ENCODE measurements around the gene DSTN.

Gene DSTN

DNA sequence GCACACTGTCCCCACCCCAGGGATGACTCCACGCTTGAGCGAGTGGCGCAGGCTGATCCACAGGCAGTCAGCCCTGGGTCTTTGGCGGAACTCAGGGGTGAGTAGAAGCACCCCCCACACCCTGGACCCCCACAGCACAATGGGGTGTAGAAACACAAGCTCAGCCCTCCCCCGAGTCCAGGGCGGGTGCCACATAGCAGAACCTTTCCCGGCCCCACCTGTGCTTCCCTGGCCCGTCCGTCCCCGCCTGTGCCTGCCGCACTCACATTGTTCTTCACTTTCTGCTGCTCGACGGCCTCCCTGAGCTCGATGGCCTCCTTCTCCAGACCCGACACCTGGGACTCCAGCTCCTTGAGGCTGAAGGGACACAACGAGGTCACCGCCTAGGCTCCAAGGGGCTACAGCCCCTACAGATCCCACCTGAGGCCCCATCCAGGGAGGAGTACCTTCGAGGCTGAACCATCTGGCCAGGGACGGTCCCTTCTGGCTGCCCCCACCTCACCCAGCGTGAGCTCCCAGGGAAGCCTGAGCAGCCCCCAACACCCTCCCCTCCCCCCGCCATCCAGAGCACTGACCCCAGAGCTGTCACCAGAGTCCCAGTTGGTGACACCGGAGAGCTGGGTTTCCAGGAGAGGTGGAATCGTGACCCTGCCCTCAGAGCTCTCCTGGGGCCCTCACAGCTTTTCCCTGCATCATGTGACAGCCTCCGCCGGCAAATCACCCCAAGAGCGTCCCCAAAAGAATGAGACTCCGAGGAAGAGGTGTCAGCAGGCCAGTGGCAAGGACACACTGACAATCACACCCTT is 55.6 kb downstream of the DSTN start:
- DNase-seq, result no peak

DNA sequence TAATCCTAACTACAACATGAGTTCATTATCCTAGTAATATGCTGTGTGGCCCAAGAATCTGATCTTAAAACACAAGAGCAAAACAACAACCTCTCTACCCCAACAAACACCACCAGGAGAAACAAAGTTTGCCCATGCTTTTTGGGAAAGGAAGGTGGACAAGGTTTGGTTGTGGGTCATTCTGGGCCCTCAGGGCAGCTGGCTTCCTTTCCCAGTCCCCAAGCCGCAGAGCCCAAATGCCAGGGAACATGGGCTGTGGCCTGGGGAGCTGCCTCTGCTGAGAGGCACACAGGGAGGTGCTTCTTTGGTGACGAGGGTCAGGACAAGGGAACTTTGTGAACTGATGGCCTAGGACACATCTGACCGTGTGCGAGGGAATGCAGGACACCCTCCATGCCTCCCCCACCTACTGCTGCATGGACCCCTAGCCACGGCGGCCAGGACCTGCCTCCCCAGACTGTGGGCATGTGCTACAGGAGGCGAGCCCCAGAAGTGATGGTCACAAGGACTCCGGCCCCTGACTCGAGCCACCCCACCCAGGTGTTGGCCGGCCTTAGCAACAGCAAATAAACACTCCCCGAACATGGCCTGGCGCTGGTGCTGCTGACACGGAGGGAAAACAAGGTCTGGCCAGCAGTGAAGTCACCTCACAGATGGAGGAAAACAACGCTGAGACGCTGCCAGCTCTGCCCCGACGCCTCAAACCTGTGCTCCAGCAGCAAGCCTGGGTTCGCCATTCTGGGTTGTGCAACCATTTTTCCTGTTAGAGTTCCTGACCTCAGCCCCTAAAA is 56.5 kb downstream of the DSTN start:
- DNase-seq, result no peak

DNA sequence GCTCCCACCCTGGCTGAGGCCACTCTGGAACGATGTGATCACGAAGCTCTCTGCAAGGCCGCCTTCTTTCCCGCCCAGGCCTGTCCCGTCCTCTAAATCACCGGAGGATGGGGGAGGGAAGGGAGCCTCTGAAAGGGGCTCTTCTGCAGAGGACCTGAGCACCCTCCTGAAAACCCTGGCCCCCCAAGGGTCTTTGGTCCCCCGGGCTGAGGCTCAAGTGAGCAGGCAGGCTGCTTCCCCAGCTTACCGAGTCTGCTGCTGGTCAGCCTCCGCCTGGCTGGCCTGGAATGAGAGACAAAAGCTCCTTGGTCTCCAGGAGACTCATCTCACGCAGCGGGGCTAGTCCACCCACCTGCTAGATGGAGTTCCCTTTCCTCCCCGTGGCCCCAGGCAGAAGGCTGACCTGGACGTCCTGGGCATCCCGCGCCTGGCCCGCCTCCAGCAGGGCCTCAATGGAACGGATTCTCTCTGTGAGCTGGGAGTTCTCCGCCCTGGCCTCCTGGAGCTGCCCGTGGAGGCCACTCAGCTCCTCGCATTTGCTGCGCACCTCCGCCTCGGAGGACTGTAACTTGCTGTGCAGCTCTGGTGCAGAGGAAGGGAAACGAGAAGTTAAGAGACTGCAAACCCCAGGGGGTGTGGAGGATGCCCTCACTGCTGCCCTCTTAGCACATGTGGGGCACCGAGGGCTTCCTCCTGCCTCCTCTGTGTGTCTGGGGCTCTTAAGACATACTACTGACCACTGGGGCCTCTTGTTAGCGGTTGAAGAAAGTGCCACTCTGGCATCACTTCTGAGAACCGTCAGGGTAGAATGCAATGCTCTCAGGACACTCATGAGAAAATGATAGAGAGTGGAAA is 57.5 kb downstream of the DSTN start:
- DNase-seq, result no peak

DNA sequence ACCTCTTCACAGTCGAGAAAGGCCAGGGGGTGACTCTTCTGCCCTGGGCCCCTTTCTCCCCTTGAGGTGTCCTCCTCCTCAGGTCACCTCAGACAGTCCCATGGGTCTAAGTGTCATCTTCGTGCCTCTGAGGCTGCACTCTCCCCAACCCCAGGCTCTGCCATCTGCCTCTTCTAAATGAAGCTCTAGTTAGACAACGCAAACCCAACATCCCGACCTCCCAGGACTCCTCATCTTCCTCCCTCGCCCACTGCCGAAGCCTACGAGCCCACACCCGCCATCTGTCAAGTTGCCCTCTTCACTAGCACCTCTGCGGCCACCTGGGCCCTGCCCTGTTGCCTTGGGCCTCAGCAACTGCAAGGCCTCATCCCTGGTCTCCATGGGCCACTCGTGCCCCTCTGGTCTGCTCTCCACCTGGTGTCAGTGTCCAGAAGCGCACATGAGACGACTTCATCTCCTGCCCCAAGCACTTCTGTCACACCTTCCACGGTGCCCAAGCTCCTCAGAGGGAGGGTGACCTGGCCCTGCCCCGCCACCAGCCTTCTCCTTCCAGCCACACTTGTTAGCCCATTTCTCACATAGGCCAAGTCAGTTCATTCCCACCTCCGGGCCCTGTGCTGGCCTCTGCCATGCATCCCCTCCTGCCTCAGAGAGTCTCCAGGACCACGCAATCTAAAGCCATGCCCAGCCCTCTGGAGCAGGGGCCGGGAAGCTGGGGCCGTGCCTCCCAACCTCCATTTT is 58.4 kb downstream of the DSTN start:
- DNase-seq, result no peak

DNA sequence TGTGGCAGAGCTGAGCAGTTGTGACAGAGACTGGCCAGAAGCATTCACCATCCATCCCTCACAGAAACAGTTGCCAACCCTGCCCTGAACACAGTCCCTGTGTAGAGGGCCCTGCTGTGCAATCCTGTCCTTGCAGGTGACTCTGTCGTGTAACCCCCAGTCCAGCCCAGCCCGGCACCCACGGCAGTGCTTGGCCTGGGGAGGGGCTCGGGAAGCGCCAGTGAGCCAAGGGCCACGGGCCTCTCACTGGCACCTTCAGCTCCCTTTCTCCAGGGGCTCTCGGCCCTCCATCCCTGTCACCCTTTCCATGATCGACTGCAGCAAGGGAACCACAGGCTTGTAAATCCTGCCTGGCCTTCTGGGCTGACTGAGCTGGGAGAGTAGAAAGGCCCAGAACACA is 59.1 kb downstream of the DSTN start:
- DNase-seq, result no peak

DNA sequence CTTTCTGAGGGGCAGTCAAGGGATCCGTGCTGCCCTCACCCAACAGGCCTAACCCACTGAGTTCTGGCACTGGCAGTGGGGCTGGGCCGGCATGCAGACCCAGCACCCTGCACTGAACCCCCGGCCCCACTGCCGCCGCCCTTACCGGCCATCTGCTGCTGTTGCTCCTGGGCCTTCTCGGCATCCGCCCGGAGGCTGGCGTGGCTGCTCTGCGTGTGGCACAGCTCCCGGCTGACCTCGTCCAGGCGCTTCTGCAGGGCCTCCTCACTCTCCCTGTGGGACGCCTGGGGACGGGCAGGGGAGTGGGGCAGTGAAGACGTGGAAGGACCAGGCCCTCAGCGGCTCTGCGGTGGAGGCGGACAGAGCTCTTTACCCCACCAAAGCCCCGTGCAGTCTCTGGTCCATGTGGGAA is 59.8 kb downstream of the DSTN start:
- DNase-seq, result no peak

DNA sequence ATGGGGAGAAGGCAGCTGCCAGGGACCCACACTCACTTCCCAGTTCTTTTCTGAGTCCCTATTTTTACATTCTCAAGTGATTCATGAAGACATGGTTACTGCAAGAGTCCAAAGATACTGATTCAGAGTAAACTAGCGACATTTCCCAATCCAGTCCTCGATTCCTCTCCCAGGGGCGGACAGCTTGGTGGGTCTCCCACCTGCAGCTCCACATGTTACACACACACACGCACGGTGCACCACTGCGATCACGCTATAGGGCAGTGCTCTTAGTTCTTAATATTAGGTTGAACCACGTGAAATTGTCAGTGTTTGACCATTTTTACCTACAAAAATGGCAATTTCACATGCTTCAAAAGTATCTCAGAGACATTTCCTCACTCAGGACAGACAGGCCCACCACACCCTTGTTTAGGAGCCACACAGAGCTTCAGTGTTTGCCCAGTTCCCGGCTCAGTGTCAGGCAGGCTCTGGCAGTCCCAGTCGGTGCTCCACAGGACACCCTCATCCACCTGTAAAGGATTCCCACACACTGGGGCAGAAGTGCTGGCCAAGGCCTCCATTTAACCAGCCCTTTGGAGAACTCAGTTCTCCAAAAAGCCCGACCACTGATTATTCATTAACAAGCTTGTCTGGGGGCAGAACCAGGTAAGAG is 60.4 kb downstream of the DSTN start:
- no peak for DNase-seq

DNA sequence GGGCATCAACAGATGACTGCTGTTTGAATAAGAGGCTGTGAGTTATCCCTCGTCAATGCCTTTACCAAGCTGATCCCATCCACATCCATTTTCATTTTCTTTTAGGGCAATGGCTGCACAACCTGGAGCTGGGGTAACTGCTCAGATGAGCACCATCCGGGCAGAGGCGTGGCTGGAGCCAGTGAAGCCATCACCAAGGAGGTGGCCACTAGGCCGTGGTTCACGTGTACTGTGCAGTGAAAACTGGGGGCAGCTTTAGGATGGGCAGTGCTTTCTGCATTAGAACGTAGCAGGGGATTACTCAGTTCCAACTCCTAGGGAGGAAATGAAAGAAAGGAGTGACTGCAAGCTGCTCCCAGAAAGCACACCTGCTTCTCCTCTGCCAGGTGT is 60.9 kb downstream of the DSTN start:
- DNase-seq, result no peak

DNA sequence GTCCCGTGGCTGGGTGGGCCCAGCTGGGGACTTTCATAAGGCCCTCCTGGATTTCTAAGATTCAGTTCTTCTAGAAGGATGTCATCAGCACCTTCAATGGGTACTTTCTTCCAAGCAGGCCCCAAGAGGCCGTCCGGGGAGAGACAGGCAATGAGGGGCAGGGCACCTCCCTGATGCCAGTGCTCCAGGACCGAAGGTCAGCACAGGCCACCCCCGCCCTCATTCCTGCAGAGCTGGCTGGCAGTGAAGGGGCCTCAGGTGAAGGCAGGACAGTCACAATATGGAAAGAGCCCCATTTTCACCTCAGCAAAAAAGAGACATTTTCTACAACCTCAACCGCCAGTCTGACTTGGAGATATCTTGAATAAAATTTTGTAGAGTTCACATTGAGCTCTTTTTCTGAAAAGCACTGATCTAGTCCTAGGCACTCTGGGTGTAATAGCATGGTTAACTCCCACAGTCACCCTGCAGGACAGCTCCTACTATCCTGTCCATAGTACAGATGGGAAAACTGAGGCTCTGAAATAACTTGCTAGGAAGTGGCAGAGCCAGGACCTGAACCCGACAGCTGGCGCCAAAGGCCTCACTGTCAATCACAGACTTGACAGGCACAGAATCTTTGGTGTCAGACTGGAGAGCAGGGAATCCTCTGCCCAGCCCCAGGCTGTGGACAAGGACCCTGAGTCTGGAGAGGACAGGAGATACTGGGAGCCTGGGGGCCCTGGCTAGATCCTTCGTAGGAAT is 61.9 kb downstream of the DSTN start:
- DNase-seq, result no peak

DNA sequence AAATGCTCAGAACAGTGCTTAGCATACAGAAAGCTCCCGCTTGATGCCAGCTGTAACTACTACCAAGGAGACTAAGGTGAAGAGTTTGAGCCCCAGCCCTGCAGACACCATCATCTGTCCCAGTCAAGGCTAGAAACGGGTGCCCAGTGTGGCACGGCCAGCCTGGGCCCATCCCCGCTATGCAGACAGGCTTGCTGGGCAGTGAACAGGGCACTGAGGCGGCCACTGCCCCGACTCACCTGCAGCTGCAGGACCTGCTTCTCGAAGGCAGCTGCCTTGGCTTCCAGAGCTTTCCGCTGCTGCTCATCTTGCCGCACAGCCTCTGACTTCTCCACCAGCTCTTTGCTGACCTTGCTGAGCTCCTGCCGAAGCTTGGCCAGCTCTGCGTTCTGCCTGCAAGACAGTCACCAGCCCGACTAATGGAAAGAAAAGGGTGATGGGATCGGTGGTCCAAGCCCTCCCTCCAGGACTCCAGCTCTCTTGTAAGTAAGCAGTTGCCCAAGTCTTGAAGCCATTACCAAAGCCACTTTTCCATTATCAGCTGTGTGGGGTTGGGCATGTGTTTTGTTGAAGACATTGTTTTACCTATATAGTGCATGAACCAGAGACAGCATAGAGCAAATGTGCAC is 63.5 kb downstream of the DSTN start:
- DNase-seq, result no peak

DNA sequence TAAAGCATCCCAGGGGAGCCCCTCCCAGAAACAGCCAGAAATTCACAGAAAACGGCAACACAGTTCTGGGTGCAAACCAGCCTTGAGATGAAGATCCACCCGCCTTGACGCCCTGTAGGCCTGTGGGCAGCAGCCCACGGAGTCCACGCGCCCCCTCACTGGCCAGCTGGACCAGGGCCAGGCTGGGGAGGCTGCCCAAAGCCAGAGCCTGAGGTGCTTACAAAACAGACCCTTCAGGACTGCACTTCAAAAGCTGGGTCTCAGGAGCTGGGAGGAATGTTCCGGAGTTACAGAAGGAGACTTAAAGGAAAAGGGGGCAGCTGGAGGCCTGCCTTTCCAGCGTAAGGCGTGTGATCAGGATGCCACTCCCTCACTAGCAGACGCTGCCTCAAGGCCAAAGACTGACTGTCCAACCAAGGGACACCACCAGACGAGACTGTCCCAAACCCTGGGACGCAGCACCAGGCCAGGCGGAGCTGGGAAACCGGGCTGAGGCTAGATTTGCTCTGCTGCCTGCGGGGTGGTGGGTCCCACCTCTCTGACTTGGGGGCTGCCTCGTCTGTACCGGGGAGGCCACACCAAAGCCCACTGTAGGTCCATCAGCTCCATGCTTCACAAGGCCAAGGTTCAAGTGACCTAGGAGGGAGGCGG is 64.1 kb downstream of the DSTN start:
- no peak for DNase-seq

DNA sequence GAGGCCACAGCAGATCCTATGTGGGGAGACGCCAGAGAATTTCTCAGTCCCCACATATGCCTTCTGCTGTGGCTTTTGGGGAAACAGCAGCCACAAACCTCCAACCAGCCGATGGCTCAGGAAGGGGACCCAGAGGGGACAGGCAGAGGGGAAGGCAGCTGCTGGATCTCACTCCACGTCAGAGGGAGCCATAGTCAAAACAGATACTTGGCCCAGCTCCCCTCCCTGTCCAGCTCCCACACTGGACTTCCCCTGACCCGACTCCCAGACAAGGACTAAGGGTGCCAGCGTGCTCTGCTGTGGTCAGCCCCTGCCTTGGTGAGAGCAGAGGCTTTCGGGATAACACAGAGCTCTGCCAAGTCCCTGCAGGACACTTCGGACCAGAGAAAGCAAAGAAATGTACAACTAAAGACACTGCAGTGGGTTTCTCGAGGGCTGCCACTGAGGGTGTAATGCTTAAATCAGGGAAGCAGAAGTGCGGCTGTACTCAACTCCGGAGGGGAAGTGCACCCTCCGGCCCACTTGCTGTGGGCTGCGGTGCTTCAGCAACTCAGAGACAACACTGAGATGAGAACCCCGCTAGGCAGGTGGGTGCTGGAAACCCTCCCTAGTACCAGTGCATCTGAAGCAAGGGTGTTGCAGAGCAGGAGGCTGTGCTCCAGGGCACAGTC is 64.9 kb downstream of the DSTN start:
- DNase-seq, result no peak

DNA sequence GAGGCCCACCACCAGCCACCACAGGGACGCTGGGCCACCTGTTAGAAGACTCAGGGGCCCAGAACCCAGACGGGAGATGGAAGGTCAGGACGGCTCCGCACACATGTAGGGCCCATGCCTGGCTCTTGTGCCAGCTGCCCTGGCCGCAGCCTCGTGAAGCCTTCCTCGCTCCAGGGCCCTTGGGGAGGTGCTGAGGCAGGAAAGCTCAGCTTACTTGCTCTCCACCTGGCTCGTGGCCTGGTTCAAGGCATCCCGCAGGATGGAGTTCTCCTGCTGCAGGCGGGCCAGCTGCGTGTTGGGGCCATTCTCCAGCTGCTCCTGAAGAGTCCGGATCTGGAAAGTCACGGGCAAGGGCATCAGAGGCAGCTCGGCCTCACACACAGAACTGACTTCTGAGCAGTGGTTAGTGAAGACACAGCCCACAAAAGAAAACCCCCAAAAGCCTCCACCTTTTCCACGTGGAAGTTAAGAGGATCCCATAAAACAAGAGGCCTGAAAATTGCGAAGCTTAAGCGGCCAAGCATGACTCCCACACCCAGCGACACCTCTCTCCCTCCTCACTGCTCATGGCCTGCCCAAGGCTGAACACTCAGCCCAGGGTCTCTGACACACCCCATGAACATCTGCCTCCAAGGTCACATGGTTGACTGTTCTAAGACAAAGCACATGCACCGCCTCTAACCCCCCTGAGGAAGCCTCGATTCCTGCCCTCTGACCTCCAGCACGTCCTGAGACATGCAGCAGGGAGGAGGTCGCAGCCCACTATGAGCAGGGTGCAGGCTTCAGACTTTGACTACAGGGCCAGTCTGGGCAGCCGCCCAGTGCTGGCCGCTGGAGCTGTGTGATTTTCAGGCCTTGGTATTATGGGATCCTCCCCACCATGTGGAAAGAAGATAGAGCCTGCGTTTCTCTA is 65.7 kb downstream of the DSTN start:
- no peak for DNase-seq

DNA sequence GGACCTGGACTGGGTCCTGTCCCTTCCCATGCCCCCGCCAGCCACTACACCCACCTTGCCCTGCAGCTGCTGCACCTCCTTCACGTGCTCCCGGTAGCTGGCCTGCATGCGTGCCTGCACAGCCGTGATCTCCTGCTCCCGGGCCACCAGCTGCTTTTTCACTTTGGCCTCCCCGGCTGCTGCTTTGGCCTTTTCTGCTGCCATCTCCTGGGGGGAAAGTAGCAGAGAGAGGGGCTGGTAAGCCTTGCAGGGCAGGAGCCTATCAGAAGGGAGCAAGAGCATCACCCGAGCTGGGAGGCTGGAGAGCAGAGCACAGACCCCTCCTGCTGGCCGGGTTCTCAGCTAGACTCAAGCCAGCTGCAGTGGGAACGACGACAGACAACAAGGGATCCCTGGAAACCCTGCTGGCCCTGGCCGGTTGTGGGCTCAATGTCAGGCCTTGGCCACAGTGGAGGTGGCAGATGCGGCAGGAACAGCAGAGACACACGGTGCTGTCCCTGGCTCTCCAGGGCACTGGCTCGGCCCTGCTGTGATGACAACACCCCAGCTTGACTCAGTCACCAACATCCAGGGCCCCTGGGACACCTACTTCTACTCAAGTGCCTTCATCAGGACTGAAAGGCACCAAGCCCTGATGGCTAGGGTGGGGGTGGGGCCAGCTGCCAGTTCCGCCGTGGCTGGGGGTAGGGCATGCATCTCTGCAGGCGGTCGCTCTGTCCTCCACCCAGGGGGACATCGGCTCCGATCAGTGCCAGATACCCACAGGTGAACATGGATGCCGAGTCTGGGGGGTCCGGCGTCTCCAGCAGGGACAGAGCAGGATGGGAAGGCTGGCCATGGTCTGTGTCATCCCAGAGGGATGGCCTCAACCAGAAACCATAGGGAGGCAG is 66.9 kb downstream of the DSTN start:
- DNase-seq, result no peak

DNA sequence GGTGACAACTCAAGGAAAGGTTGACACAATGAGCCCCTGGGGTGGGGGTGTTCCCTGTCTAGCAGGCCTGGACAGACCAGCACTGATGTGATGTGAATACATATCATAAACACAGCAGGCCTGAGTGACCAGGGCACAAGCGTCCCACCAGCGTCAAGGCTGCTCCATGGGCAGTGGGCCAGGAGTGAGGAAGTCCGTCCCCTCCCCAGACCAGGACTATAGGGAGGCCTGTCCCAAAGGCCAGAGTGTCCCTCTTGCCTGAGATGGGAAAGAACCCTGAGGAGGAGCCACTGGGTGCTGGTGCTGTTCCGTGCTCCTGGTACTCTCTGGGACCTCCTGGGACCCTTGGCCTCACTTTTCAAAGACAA is 67.5 kb downstream of the DSTN start:
- DNase-seq, result no peak

DNA sequence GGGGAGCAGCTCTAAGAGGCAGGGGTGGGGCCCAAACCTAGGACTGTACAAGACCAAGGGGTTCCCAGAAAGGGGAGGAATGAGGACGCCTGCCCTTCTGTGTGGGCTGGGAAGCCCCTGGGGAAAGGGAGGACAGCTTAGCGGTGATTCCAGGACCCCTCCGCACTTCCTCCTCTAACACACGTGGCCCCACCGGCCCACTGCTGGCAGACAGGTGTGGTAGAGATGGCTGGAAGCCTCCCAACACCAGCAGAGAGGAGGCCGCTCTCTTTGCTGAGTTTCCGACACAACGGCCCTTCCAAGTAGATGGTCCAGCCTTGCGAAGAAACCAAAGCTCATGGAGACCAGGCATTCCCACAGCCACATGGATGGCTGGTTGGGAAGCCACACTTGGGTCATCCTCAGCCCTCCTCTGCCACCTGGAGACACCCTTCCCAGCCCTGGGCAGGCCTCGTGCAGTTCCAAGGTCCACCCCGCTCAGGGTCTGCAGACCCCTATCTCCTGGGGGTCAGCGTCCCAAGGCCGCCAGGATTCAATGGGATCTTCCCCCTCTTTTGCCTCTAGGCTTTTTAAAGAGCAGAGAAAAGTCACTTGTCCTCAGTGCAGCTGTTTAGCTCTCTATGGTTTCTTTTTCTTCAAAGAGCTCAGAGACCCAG is 68.2 kb downstream of the DSTN start:
- DNase-seq, result no peak

DNA sequence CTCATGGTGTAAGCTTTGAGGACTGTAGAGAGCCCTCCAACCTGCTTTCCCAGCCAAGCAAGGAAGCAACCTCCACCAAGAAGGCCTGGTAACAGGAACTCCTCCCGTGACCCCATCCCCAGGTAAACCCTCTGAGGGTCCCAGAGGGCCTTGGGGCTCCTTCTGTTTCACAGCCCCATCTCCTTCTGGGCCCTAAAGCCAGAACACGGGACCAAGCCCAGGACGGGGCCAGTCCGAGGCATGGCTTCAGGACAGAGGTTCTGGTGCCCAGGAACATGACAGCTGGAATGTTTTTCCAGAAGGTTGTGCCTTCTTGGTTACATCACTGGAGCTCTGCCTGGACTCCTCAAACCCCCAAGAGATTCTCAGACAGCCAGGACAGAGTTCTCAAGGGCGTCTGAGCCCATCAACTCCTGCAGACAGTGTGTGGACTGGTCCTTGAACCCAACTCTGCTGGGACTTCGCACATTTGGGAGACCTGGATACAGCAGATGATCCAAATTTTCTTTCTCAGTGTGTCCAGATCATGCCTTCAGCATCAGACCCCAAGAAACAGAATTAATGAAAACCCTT is 69.0 kb downstream of the DSTN start:
- DNase-seq, result no peak

Measured in fibroblast of skin of right quadriceps (primary cell).